ENCODE results near the gene CFAP45. TPM values are rescaled to one million over a fixed set of nuclear protein-coding genes. Genes with fewer than 3 reads are reported as not detected.

The CFAP45 gene
- total RNA-seq, 2 experiments from 2014 or later: 0.63 TPM; not detected in 1

GRCh38 chr1:159933347-159933746, 33.4 kb upstream of the CFAP45 start:
- BruUV-seq (replicated peaks): no TSS peak
- POLR2A ChIA-PET: interaction anchor here (1.5 kb wide), 1 partner anchor 9 kb away, joined by 6 read pairs; no protein-coding TSS in a partner anchor
- H3K79me2 ChIP-seq (ENCODE audit: insufficient read depth, low read depth, low read length): no peaks in the 10 kb centered on the region
- H3K4me2 ChIP-seq (ENCODE audit: low read length): no peak overlapping the region
- CTCF ChIA-PET (ENCODE audit: unreplicated experiment): no interaction called here
- H3K9me3 ChIP-seq (ENCODE audit: low read length): no peaks in the 10 kb centered on the region
- DNase-seq (ENCODE audit: low spot score): no peak
- no peak overlapping the region for H2AFZ ChIP-seq (ENCODE audit: low read length)
- H3K36me3 ChIP-seq (ENCODE audit: insufficient read depth, low read length): no peaks in the 10 kb centered on the region
- peaks cover 8% of the 10 kb centered on the region for H3K4me1 ChIP-seq (ENCODE audit: insufficient read depth, low read length, poor library complexity, severe bottlenecking)
- TF ChIP-seq EZH2phosphoT487 (IDR thresholded peaks at IDR 0.05; ENCODE audit: borderline replicate concordance, low read depth, low read length) (no peak), CTCF (conservative IDR thresholded peaks at IDR 0.05; ENCODE audit: low read length) (no peak)
- no peaks in the 10 kb centered on the region for H4K20me1 ChIP-seq (ENCODE audit: insufficient read depth, low read length)
- H3K9me2 ChIP-seq (ENCODE audit: insufficient read depth, low read length): no peaks in the 10 kb centered on the region
- H3K4me3 ChIP-seq (ENCODE audit: low read depth, low read length, poor library complexity, severe bottlenecking): no peak overlapping the region
- intact Hi-C loops (cut with micrococcal nuclease; ENCODE audit: unreplicated experiment): no loop called here
- H3K27ac ChIP-seq (ENCODE audit: low read depth, low read length, poor library complexity, severe bottlenecking): no peak overlapping the region

GRCh38 chr1:159932296-159933285, 32.6 kb upstream of the CFAP45 start:
- Histone ChIP-seq H4K20me1 (ENCODE audit: insufficient read depth, low read length) (no peaks in the 10 kb centered on the region), H3K9me3 (ENCODE audit: low read length) (no peaks in the 10 kb centered on the region), H3K4me3 (ENCODE audit: low read depth, low read length, poor library complexity, severe bottlenecking) (no peak overlapping the region), H3K36me3 (ENCODE audit: insufficient read depth, low read length) (no peaks in the 10 kb centered on the region), H3K4me1 (ENCODE audit: insufficient read depth, low read length, poor library complexity, severe bottlenecking) (peaks cover 7% of the 10 kb centered on the region), H3K4me2 (ENCODE audit: low read length) (no peak overlapping the region), H2AFZ (ENCODE audit: low read length) (no peak overlapping the region), H3K27ac (ENCODE audit: low read depth, low read length, poor library complexity, severe bottlenecking) (no peak overlapping the region), H3K9me2 (ENCODE audit: insufficient read depth, low read length) (no peaks in the 10 kb centered on the region), H3K79me2 (ENCODE audit: insufficient read depth, low read depth, low read length) (no peaks in the 10 kb centered on the region)
- TF ChIP-seq EZH2phosphoT487 (IDR thresholded peaks at IDR 0.05; ENCODE audit: borderline replicate concordance, low read depth, low read length): no peak
- no peak for TF ChIP-seq CTCF (conservative IDR thresholded peaks at IDR 0.05; ENCODE audit: low read length)
- CTCF ChIA-PET (ENCODE audit: unreplicated experiment): interaction anchor here (0.5 kb wide), 1 partner anchor 72 kb away, joined by 3 read pairs; no protein-coding TSS in a partner anchor
- no TSS peak for BruUV-seq (replicated peaks)
- DNase-seq (ENCODE audit: low spot score): no peak
- intact Hi-C loops (cut with micrococcal nuclease; ENCODE audit: unreplicated experiment): no loop called here
- POLR2A ChIA-PET: interaction anchor here (1.5 kb wide), 1 partner anchor 8 kb away, joined by 6 read pairs; no protein-coding TSS in a partner anchor

- CTCF ChIA-PET (ENCODE audit: unreplicated experiment): no interaction called here
- Histone ChIP-seq H3K27ac (ENCODE audit: low read depth, low read length, poor library complexity, severe bottlenecking) (no peak overlapping the region), H3K9me2 (ENCODE audit: insufficient read depth, low read length) (no peaks in the 10 kb centered on the region), H3K4me2 (ENCODE audit: low read length) (no peak overlapping the region), H4K20me1 (ENCODE audit: insufficient read depth, low read length) (no peaks in the 10 kb centered on the region), H3K9me3 (ENCODE audit: low read length) (no peaks in the 10 kb centered on the region), H3K36me3 (ENCODE audit: insufficient read depth, low read length) (no peaks in the 10 kb centered on the region), H3K4me3 (ENCODE audit: low read depth, low read length, poor library complexity, severe bottlenecking) (no peak overlapping the region), H2AFZ (ENCODE audit: low read length) (no peak overlapping the region), H3K4me1 (ENCODE audit: insufficient read depth, low read length, poor library complexity, severe bottlenecking) (no peaks in the 10 kb centered on the region), H3K79me2 (ENCODE audit: insufficient read depth, low read depth, low read length) (no peaks in the 10 kb centered on the region)
- intact Hi-C loops (cut with micrococcal nuclease; ENCODE audit: unreplicated experiment): no loop called here
- no peak for DNase-seq (ENCODE audit: low spot score)
- POLR2A ChIA-PET: no interaction called here
- BruUV-seq (replicated peaks): no TSS peak
- TF ChIP-seq EZH2phosphoT487 (IDR thresholded peaks at IDR 0.05; ENCODE audit: borderline replicate concordance, low read depth, low read length) (no peak), CTCF (conservative IDR thresholded peaks at IDR 0.05; ENCODE audit: low read length) (no peak)
Measured at GRCh38 chr1:159931795-159932173, 31.8 kb upstream of the CFAP45 start.

All from OCI-LY7 (cell line).